Mucosa of stomach (tissue), 1 donor: ENCODE measurements around the gene SLC35E3.

Experiments used
- H3K27me3 ChIP-seq: one replicate; pipeline ENCODE4 v1.7.0; 2013; ENCODE audit warnings: mild to moderate bottlenecking, low read length; ENCODE audit not compliant: control insufficient read depth, insufficient read depth
- H3K36me3 ChIP-seq: one replicate; pipeline ENCODE4 v1.7.0; 2013; ENCODE audit warnings: low read length; ENCODE audit not compliant: control insufficient read depth, insufficient read depth
- H3K4me1 ChIP-seq: one replicate; pipeline ENCODE4 v1.7.0; 2013; ENCODE audit warnings: mild to moderate bottlenecking, low read length; ENCODE audit not compliant: control insufficient read depth, insufficient read depth
- H3K4me3 ChIP-seq: one replicate; pipeline ENCODE4 v1.7.0; 2013; ENCODE audit warnings: low read length
- H3K9ac ChIP-seq: one replicate; pipeline ENCODE4 v1.7.0; 2013; ENCODE audit warnings: mild to moderate bottlenecking, low read length, moderate library complexity
- H3K9me3 ChIP-seq: one replicate; pipeline ENCODE4 v1.7.0; 2013; ENCODE audit warnings: mild to moderate bottlenecking, low read length, moderate library complexity; ENCODE audit not compliant: control insufficient read depth
- donor health status: Pancreatic carcinoma.

Gene SLC35E3

GRCh38 chr12:68824597-68825250 is 78.7 kb downstream of the SLC35E3 start:
- no peak overlapping the region for H3K9ac ChIP-seq
- H3K36me3 ChIP-seq = peaks cover 6% of the 10 kb centered on the region
- H3K4me3 ChIP-seq = no peak overlapping the region
- no peaks in the 10 kb centered on the region for H3K9me3 ChIP-seq
- no peaks in the 10 kb centered on the region for H3K4me1 ChIP-seq
- no peaks in the 10 kb centered on the region for H3K27me3 ChIP-seq

GRCh38 chr12:68825569-68826217 is 79.7 kb downstream of the SLC35E3 start:
- Histone ChIP-seq H3K4me3 (no peak overlapping the region), H3K9me3 (no peaks in the 10 kb centered on the region), H3K4me1 (no peaks in the 10 kb centered on the region), H3K9ac (no peak overlapping the region), H3K36me3 (peaks cover 6% of the 10 kb centered on the region), H3K27me3 (no peaks in the 10 kb centered on the region)

GRCh38 chr12:68827895-68828671 is 82.1 kb downstream of the SLC35E3 start:
- no peaks in the 10 kb centered on the region for H3K9me3 ChIP-seq
- H3K4me1 ChIP-seq = no peaks in the 10 kb centered on the region
- no peak overlapping the region for H3K4me3 ChIP-seq
- H3K36me3 ChIP-seq = peaks cover 6% of the 10 kb centered on the region
- no peaks in the 10 kb centered on the region for H3K27me3 ChIP-seq
- no peak overlapping the region for H3K9ac ChIP-seq

- no peaks in the 10 kb centered on the region for H3K4me1 ChIP-seq
Measured at GRCh38 chr12:68828672-68829068, 82.7 kb downstream of the SLC35E3 start.

More at GRCh38 chr12:68828672-68829068, 82.7 kb downstream of the SLC35E3 start:
- Histone ChIP-seq H3K27me3 (no peaks in the 10 kb centered on the region), H3K36me3 (peaks cover 6% of the 10 kb centered on the region), H3K4me3 (no peak overlapping the region), H3K9ac (no peak overlapping the region), H3K9me3 (no peaks in the 10 kb centered on the region)
